Measurements from ENCODE around the gene PARVG.

DNA sequence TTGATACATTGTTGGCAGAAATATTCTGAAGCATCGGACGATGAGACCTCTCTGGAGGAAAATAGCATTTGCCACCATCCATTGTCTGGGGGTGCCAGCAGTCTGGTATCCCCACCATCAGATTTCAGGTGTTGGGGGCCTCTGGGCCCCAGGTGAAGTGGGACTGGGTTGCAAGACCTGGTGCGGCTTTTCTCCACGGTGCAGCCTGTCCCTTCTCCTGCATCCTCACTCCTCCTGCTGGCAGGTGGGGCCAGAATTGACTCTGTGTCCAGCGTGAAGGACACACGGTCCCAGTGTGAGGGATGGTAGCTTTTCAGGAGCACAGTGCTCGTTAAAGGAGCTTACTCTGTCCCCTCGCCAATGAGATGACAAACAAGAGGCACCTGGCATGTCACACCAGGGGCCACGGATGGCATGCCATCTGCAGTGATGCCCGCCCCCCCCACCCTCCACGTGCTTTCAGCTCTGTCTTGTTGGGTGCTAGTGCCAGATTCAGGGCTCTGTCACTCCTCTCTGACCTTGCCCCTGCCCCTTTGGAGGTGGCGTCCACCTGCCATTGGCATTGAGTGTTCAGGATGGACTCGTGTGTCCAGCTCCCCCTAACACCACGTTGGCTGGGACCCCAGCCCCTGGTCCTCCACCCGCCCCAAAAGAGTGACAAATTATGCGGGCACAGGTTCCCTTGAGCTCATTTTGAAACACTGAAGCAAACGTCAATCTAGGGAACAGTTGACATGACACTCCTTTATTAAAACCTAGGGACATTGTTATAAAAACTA, 62.4 kb downstream of the PARVG start:
- TF ChIP-seq, protein P1, sequence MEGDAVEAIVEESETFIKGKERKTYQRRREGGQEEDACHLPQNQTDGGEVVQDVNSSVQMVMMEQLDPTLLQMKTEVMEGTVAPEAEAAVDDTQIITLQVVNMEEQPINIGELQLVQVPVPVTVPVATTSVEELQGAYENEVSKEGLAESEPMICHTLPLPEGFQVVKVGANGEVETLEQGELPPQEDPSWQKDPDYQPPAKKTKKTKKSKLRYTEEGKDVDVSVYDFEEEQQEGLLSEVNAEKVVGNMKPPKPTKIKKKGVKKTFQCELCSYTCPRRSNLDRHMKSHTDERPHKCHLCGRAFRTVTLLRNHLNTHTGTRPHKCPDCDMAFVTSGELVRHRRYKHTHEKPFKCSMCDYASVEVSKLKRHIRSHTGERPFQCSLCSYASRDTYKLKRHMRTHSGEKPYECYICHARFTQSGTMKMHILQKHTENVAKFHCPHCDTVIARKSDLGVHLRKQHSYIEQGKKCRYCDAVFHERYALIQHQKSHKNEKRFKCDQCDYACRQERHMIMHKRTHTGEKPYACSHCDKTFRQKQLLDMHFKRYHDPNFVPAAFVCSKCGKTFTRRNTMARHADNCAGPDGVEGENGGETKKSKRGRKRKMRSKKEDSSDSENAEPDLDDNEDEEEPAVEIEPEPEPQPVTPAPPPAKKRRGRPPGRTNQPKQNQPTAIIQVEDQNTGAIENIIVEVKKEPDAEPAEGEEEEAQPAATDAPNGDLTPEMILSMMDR (IDR thresholded peaks at IDR 0.05): no peak
- no peak for TF ChIP-seq POLR2A (IDR thresholded peaks at IDR 0.05)
